Suprapubic skin (tissue), 3 donors: ENCODE results near the gene MIGA2.

Experiments
- CTCF ChIP-seq, 2 donors: fragments of 200-600 bp in 1 of 2; fragments of 450-650 bp in 1 of 2; sonication (generic) in 1 of 2; IDR thresholded peaks; one replicate each; pipeline ENCODE4 v1.5.1; 2016 to 2019; ENCODE audit warnings: antibody characterized with exemption in 2 of 2, mild to moderate bottlenecking in 1 of 2, moderate library complexity in 1 of 2
- EP300 ChIP-seq: sonication (generic); formaldehyde crosslinking; IDR thresholded peaks from one replicate; pipeline ENCODE4 v1.6.1; 2017; ENCODE audit warnings: antibody characterized with exemption

- TF ChIP-seq CTCF (IDR thresholded peaks at IDR 0.05) = no peak
- TF ChIP-seq EP300 = no peak
These were observed 40.6 kb upstream of the MIGA2 start for GRCh38 chr9:128995791-128996190.
